ES-I3 (cell line): ENCODE results near the gene CDCA4.

Experiments
- H3K36me3 ChIP-seq: 2 replicates; pipeline ENCODE4 v1.6.1; 2013; ENCODE audit warnings: mild to moderate bottlenecking, low read length, control low read depth, moderate library complexity; ENCODE audit not compliant: insufficient read depth
- H3K4me1 ChIP-seq: 2 replicates; pipeline ENCODE4 v1.6.1; 2013; ENCODE audit warnings: mild to moderate bottlenecking, control low read depth, low read length; ENCODE audit not compliant: insufficient read depth
- H3K9ac ChIP-seq: 2 replicates; pipeline ENCODE4 v1.6.1; 2013; ENCODE audit warnings: low read depth, mild to moderate bottlenecking, low read length, moderate library complexity
- H3K9me3 ChIP-seq: 2 replicates; pipeline ENCODE4 v1.6.1; 2013; ENCODE audit warnings: mild to moderate bottlenecking, low read length, moderate library complexity; ENCODE audit not compliant: control insufficient read depth, insufficient read depth

The CDCA4 gene

DNA sequence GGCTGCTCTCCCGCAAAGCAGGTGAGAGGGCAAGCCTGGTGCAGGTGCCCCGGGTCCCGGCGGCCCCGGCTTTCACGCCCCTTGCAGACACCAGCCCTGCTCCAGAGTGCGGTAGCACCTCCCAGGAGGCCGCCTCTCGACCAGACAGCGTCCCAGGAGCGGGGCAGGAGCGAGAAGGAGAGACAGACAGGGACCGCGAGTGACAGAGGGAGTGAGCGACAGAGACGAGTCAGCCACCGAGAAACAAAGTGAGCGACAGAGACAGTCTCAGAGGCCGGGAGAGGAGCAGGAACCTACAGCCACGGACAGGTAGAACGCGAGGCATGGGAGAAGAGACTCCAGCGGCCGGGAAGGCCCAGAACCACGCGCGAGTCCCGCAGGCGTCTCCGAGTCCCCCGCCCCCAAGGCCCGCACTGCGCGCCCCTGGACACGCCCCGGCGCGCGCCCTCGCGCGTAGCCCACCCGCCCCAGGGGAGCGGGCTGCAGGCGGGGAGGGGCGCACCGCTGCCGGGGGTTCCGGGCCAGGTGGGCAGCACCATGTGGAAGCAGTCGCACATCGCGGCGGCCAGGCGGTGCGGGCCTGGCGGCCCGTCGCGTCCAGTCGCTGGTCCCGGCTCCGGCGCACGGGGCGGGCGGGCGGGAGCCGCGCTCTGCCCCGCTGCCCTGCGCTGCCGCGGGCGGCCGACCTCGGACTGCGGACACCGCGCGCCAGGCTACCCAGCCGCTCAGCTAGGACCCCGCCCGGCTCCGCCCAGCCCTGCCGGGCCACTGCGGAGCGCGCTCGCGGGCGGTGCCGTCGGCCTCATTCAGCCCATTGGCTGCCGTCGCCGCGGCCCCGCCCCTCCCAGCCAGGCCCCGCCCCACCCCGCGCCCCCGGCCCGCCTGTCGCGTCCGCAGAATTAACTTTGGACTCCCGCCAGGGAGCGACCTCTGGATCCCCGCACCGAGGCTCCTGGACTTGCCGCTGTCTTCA is 42.9 kb downstream of the CDCA4 start, which contains the start of gene AHNAK2:
Gene AHNAK2, minus strand, starts transcription at position 694 of the 973 bp plus-strand sequence. Its CDS starts 137 bp downstream, at position 557.
- H3K9ac ChIP-seq, result peak within 1 kb of the TSS; percentile 66; the same call in 1 of the 2 replicates
- H3K36me3 ChIP-seq, result no peaks in the 10 kb centered on the region
- H3K4me1 ChIP-seq, result peaks cover 20% of the 10 kb centered on the region; the same call in 1 of the 2 replicates
- H3K9me3 ChIP-seq, result no peaks in the 10 kb centered on the region

- Histone ChIP-seq H3K9me3 (no peaks in the 10 kb centered on the region), H3K4me1 (peaks cover 28% of the 10 kb centered on the region; the same call in 1 of the 2 replicates), H3K9ac (peak overlapping the region; percentile 66; the same call in 1 of the 2 replicates), H3K36me3 (no peaks in the 10 kb centered on the region)
These were observed 43.7 kb downstream of the CDCA4 start for GRCh38 chr14:104977008-104977680.

DNA sequence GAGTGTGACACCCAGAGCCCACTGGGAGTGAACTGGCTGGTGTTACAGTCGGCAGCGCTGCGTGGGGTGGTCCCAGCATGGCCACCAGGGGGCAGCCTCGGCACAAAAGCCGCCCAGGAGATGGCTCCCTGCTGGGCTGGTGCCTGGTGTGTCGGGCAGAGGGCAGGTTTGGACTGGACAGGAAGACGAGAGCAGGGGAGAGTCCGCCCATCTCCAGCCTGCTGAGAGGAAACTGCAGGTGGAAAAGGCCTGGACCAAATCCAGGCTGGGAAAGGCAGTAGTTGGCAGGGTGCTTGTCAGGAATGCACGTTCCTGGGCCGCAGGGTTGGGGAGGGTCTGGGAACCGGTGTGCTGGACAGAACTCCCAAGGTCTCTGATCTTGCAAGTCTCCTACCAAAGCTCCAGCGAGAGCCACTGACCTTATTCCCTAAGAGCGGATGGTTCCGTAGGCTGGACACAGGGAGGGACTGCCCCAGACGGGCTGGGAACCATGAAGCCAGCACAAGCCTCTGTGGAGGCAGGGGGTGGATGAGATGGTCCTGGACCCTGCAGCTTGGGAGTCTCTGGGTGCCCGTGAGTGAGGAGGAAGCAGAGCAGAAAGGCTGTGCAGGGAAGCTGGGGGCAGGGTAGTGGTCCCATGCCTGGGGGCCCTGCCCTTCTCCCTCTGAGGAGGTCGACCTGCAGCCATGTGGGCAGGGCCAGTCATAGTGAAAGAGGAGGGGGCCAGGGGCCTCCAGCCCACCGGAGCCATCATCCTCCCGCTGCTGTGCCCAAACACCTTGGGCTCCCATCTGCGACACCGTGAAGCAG is 44.5 kb downstream of the CDCA4 start:
- Histone ChIP-seq H3K9me3 (no peaks in the 10 kb centered on the region), H3K9ac (no peak overlapping the region; the same call in 1 of the 2 replicates), H3K4me1 (peaks cover 34% of the 10 kb centered on the region; the same call in 1 of the 2 replicates), H3K36me3 (no peaks in the 10 kb centered on the region)

DNA sequence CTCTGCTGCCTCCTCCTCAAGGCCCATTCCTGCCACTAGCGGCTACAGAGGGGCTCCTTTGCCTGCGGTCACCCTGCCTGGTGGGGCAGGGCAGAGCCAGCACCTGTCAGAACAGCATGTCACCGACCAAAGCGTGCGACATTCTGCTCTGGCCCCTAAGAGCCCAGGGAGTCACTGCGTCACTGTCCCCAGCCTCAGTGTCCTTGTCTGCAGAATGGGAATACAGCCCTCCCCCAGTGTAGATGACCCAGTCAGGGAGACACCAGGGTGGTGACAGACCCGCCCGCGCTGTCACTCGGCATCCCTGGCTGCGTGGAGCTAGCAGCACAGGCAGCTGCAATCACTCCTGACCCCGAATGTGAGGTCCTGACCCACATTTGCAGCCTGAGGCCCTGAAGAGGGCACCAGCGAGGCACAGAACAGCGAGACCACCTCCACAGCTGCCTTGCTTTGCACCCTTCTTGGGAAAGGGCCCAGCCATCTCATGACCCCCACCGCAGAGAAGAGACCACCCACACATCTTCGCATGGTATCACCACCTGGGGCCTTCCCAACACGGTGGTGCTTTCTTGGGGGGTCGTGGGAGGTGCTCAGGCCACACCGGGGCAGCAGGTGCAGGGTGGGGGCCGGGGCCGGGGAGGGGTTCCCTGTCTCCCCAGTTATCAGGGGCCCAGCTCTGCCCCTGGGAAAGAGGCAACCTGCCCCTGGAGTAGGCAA is 45.2 kb downstream of the CDCA4 start:
- Histone ChIP-seq H3K9ac (no peak overlapping the region), H3K36me3 (no peaks in the 10 kb centered on the region), H3K4me1 (peaks cover 40% of the 10 kb centered on the region; the same call in 1 of the 2 replicates), H3K9me3 (no peaks in the 10 kb centered on the region)

GRCh38 chr14:104974665-104975390 is 46.1 kb downstream of the CDCA4 start:
- Histone ChIP-seq H3K4me1 (peaks cover 47% of the 10 kb centered on the region; the same call in 1 of the 2 replicates), H3K36me3 (no peaks in the 10 kb centered on the region), H3K9me3 (no peaks in the 10 kb centered on the region), H3K9ac (no peak overlapping the region)

DNA sequence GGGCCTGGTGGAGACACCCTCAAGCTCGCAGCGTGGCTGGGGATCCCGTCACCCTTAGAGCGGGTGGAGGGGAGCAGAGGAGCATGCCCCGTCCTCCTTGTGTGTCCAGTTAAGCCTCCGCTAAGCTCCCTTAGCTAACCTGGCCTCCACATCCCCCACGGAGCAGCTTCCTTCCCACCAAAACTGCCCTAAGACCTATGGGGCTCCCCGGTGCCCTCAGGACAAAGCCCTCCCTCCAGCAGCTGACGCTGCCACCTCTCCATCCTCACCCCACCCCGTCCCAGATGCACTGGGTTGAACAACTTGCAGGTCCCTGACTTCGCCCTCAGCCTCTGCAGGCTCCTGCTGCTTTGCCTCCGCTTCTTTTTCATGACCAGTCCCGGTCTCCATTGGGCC is 46.7 kb downstream of the CDCA4 start:
- H3K4me1 ChIP-seq, result peaks cover 50% of the 10 kb centered on the region; the same call in 1 of the 2 replicates
- H3K9me3 ChIP-seq, result no peaks in the 10 kb centered on the region
- H3K9ac ChIP-seq, result no peak overlapping the region
- H3K36me3 ChIP-seq, result no peaks in the 10 kb centered on the region

GRCh38 chr14:104973385-104974145 is 47.3 kb downstream of the CDCA4 start:
- Histone ChIP-seq H3K36me3 (no peaks in the 10 kb centered on the region), H3K4me1 (peaks cover 51% of the 10 kb centered on the region; the same call in 1 of the 2 replicates), H3K9ac (no peak overlapping the region), H3K9me3 (no peaks in the 10 kb centered on the region)

DNA sequence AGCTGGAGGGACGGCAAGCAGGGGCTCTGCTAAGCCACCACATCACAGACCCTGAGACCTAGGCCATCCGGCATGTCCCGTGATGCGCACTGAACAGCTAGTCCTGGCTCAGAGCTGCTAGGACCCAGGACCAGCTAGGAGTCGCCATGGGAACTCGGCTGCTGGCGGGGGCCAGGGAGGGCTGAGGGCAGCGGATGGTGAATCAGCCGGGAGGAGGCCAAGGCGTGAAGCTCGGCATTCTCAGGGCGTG is 47.8 kb downstream of the CDCA4 start:
- H3K9me3 ChIP-seq, result no peaks in the 10 kb centered on the region
- no peaks in the 10 kb centered on the region for H3K36me3 ChIP-seq
- H3K9ac ChIP-seq, result no peak overlapping the region
- peaks cover 55% of the 10 kb centered on the region; the same call in 1 of the 2 replicates for H3K4me1 ChIP-seq

- Histone ChIP-seq H3K9me3 (no peaks in the 10 kb centered on the region), H3K9ac (no peak overlapping the region), H3K4me1 (peaks cover 55% of the 10 kb centered on the region; the same call in 1 of the 2 replicates), H3K36me3 (no peaks in the 10 kb centered on the region)
These were observed 48.4 kb downstream of the CDCA4 start for GRCh38 chr14:104972301-104973134.

DNA sequence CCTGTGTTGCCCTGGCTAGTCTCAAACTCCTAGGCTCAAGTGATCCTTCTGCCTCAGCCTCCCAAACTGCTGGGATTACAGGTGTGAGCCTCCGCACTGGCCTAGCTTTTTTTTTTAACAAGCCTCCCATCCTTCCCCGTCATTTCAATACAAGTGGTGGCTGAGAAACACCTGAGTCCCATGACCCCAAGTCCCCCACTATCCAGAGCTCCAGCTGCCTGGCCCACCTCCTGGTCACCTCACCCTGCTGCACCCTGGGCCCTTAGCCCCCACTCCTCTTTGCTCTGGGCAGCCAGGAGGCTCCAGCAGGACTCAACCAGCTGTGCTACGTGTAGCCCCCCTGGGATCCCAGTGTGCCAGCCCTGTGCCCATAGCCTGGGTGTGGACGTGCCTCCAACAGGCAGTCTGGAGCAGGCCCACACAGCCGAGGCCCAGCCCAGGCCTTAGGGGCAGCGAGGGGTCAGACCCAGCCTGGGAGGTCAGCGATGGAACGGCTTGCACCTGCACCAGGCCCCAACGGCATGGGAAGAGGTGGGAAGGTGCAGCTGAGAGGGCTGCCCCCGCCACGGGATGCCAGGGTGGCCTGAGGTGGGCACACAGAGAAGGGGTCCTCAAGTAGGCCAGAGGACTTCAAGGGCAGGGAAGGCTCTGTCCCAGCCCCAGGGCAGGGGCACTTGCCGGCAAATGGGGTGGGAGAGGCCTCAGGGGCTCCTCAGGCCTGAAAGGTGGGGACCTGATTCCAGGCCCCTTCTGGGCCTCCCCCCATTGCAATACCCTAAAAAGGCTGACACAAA is 49.2 kb downstream of the CDCA4 start:
- H3K4me1 ChIP-seq, result peaks cover 58% of the 10 kb centered on the region; the same call in 1 of the 2 replicates

DNA sequence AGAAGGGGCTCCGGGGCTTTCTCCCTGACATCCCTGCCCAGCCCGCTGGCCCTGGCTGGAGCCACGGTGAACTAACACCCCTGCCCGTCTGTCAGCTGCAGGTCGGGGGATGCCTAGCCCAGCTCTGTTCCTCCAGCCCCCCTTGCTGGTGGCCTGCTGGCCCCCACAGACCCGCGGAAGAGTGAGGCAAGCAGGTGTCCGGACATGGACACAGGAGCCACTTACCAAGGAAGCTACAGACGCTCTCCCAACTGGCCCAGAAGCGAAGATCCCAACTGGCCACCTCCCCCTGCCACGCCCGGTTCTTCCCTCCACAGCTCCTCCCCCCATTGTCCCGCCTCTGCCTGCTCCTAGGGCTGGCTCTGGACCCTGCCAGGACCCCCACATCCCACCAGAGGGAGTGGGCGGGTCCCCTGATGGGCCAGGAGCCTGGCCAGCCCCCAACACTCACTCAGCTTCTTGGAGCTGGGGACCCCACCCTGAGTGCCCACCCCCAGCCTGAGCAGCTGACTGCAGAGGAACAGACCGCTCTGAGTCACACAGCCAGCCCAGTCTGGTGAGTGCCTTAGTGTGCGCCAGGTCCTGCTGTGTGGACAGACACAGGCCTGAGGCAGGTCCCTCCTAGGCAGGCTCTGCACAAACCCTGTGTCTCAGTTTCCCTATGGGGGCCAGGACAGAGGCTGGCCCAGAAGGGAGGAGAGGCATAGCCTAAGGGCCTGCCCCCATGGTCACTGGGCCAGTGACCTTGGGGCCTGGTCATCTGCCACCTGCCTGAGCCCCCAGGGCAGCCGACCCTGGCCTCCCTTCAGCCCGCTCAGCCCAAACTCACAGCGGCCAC is 50.4 kb downstream of the CDCA4 start:
- peak overlapping the region; percentile 32; the same call in 1 of the 2 replicates for H3K9ac ChIP-seq
- H3K9me3 ChIP-seq, result no peaks in the 10 kb centered on the region
- no peaks in the 10 kb centered on the region for H3K36me3 ChIP-seq
- peaks cover 54% of the 10 kb centered on the region; the same call in 1 of the 2 replicates for H3K4me1 ChIP-seq

More for the DNA sequence above, 49.2 kb downstream of the CDCA4 start:
- Histone ChIP-seq H3K9me3 (no peaks in the 10 kb centered on the region), H3K9ac (no peak overlapping the region), H3K36me3 (no peaks in the 10 kb centered on the region)
